SK-N-SH (cell line): ENCODE data around the gene CHL1. TPM values are rescaled to one million over a fixed set of nuclear protein-coding genes. Genes with fewer than 3 reads are reported as not detected.

Experiments
- CTCF ChIA-PET: fragments of 300-600, 350-600 bp; formaldehyde crosslinking; extraction: SDS; loops from one replicate; lab custom pipeline; 2021; lab: Yijun Ruan, JAX
- POLR2A ChIA-PET: fragments of 350-600 bp; sonication (Branson Sonifier 250); formaldehyde crosslinking; extraction: SDS; loops from one replicate; lab custom pipeline; 2020; ENCODE audit warnings: antibody characterized with exemption, inconsistent platforms; lab: Yijun Ruan, JAX
- DNase-seq: peaks from one replicate; pipeline ENCODE4 v3.0.0; 2012
- H2AFZ ChIP-seq: fragments of 200-600 bp; sonication (generic); 2 replicates; pipeline ENCODE4 v1.8.1; 2016; ENCODE audit warnings: antibody characterized with exemption, mild to moderate bottlenecking, low read depth
- H3F3A ChIP-seq: fragments of 200-600 bp; sonication (generic); replicated peaks from 2 replicates; pipeline ENCODE3; 2016; ENCODE audit warnings: antibody characterized with exemption, mild to moderate bottlenecking; ENCODE audit not compliant: insufficient read depth
- H3K27ac ChIP-seq, 2 experiments: fragments of 200-500 bp in 1 of 2; fragments of 200-600 bp in 1 of 2; sonication (Bioruptor generic) in 1 of 2; sonication (generic), shearing (Covaris generic) in 1 of 2; 2 replicates each; pipeline versions ENCODE4 v1.5.1 to v1.6.1; 2014 to 2016; ENCODE audit warnings: low read depth in 2 of 2, inconsistent platforms in 1 of 2, low read length in 1 of 2, mild to moderate bottlenecking in 1 of 2, mixed read lengths in 1 of 2
- H3K27me3 ChIP-seq: fragments of 200-600 bp; sonication (generic), shearing (Covaris generic); 2 replicates; pipeline ENCODE4 v1.6.1; 2016; ENCODE audit warnings: mixed run types; ENCODE audit not compliant: insufficient read depth
- H3K36me3 ChIP-seq, 2 experiments: fragments of 200-500 bp in 1 of 2; fragments of 200-600 bp in 1 of 2; sonication (Bioruptor generic) in 1 of 2; sonication (generic) in 1 of 2; replicated peaks in 1 of 2; 2 replicates each; pipeline versions ENCODE3 to v1.5.1; 2014 to 2016; ENCODE audit warnings: low read length in 1 of 2, mild to moderate bottlenecking in 1 of 2; ENCODE audit not compliant: insufficient read depth in 2 of 2, control insufficient read depth in 1 of 2
- H3K4me1 ChIP-seq, 2 experiments: fragments of 200-500 bp in 1 of 2; fragments of 200-600 bp in 1 of 2; sonication (Bioruptor generic) in 1 of 2; sonication (generic), shearing (Covaris generic) in 1 of 2; 2 replicates each; pipeline versions ENCODE4 v1.5.1 to v1.6.1; 2014 to 2016; ENCODE audit warnings: low read depth in 1 of 2, low read length in 1 of 2, mixed run types in 1 of 2; ENCODE audit not compliant: insufficient read depth in 2 of 2, control insufficient read depth in 1 of 2
- H3K4me2 ChIP-seq: fragments of 200-600 bp; sonication (generic), shearing (Covaris generic); 2 replicates; pipeline ENCODE4 v1.6.1; 2017; ENCODE audit warnings: mixed run types
- H3K4me3 ChIP-seq, 2 experiments: fragments of 200-500 bp in 1 of 2; fragments of 200-600 bp in 1 of 2; sonication (Bioruptor generic) in 1 of 2; sonication (generic), shearing (Covaris generic) in 1 of 2; 2 replicates each; pipeline versions ENCODE4 v1.5.1 to v1.8.1; 2014 to 2016; ENCODE audit warnings: low read depth in 2 of 2, inconsistent platforms in 1 of 2, low read length in 1 of 2, mild to moderate bottlenecking in 1 of 2, mixed read lengths in 1 of 2, moderate library complexity in 1 of 2
- H3K79me2 ChIP-seq: fragments of 200-600 bp; sonication (generic); 2 replicates; pipeline ENCODE4 v1.8.1; 2017; ENCODE audit warnings: mild to moderate bottlenecking; ENCODE audit not compliant: insufficient read depth
- H3K9ac ChIP-seq: fragments of 200-600 bp; sonication (generic); 2 replicates; pipeline ENCODE4 v1.6.1; 2017; ENCODE audit warnings: mixed run types
- H3K9me2 ChIP-seq: fragments of 200-600 bp; sonication (generic); 2 replicates; pipeline ENCODE4 v1.6.1; 2017; ENCODE audit warnings: mixed run types
- H3K9me3 ChIP-seq: fragments of 200-600 bp; sonication (generic); 2 replicates; pipeline ENCODE4 v1.6.1; 2017; ENCODE audit warnings: mixed run types, mild to moderate bottlenecking, moderate library complexity
- H4K20me1 ChIP-seq: fragments of 200-600 bp; sonication (generic); 2 replicates; pipeline ENCODE4 v1.6.1; 2017; ENCODE audit warnings: mild to moderate bottlenecking, mixed run types; ENCODE audit not compliant: insufficient read depth
- CHD2 ChIP-seq: fragments of 150-350 bp; IDR thresholded peaks from 2 replicates; pipeline ENCODE4 v1.6.1; 2018; ENCODE audit warnings: low read length; ENCODE audit not compliant: partially characterized antibody
- FOXJ3 ChIP-seq: sonication (generic); formaldehyde crosslinking; IDR thresholded peaks from 2 replicates; pipeline ENCODE4 v1.5.1; 2020; ENCODE audit warnings: mild to moderate bottlenecking, missing genetic modification reagents
- FOXM1 ChIP-seq: IDR thresholded peaks from 2 replicates; pipeline ENCODE4 v1.4.0; 2012; ENCODE audit warnings: low read depth, mild to moderate bottlenecking
- GABPA ChIP-seq: IDR thresholded peaks from 2 replicates; pipeline ENCODE4 v1.4.0; 2012; ENCODE audit warnings: low read depth, mild to moderate bottlenecking
- GATA2 ChIP-seq: sonication (generic); formaldehyde crosslinking; IDR thresholded peaks from 2 replicates; pipeline ENCODE4 v1.5.0; 2020; ENCODE audit warnings: mild to moderate bottlenecking, missing genetic modification reagents
- JUND ChIP-seq: IDR thresholded peaks from 2 replicates; pipeline ENCODE4 v1.4.0; 2012
- MAX ChIP-seq: IDR thresholded peaks from 2 replicates; pipeline ENCODE4 v1.4.0; 2012; ENCODE audit warnings: low read depth
- MXI1 ChIP-seq: IDR thresholded peaks from 2 replicates; pipeline ENCODE4 v1.6.1; 2012; ENCODE audit warnings: mild to moderate bottlenecking, low read depth, low read length, improper control_type of control experiment
- NFIC ChIP-seq: IDR thresholded peaks from 2 replicates; pipeline ENCODE4 v1.4.0; 2012; ENCODE audit warnings: borderline replicate concordance
- PBX3 ChIP-seq: IDR thresholded peaks from 2 replicates; pipeline ENCODE4; 2012
- POLR2AphosphoS5 ChIP-seq: IDR thresholded peaks from 2 replicates; pipeline ENCODE4 v1.6.1; 2012; ENCODE audit warnings: low read depth, low read length
- RCOR1 ChIP-seq: fragments of 150-350 bp; IDR thresholded peaks from 2 replicates; pipeline ENCODE4 v1.6.1; 2017; ENCODE audit warnings: antibody characterized with exemption, low read length
- REST ChIP-seq: IDR thresholded peaks from 2 replicates; pipeline ENCODE4 v1.6.1; 2012; ENCODE audit warnings: mild to moderate bottlenecking, low read depth, low read length, moderate library complexity
- RFX5 ChIP-seq: IDR thresholded peaks from 2 replicates; pipeline ENCODE4 v1.6.1; 2012; ENCODE audit warnings: mild to moderate bottlenecking, improper control_type of control experiment, low read length
- TCF12 ChIP-seq: IDR thresholded peaks from 2 replicates; pipeline ENCODE4 v1.4.0; 2012
- TEAD4 ChIP-seq: IDR thresholded peaks from 2 replicates; pipeline ENCODE4 v1.4.0; 2012; ENCODE audit warnings: mild to moderate bottlenecking, borderline replicate concordance; ENCODE audit not compliant: insufficient read depth
- YY1 ChIP-seq: IDR thresholded peaks from 2 replicates; pipeline ENCODE4 v1.4.0; 2012; ENCODE audit warnings: low read depth, mild to moderate bottlenecking
- ZBTB33 ChIP-seq: IDR thresholded peaks from 2 replicates; pipeline ENCODE4 v1.4.0; 2012; ENCODE audit warnings: low read depth, borderline replicate concordance
- WGBS: methylation state at CpG from one replicate; pipeline ENCODE4 v1.1.6; 2017; ENCODE audit warnings: low lambda C conversion rate; 5-methylcytosine and 5-hydroxymethylcytosine counted together
- polyA plus RNA-seq, 3 experiments: library from polyadenylated mRNA; depleted of rRNA; stranded (reverse); fragments of >200 nt; gene quantifications; 2 replicates each; pipeline ENCODE4 v1.2.3, GENCODE V29; 2012

The CHL1 gene
- polyA plus RNA-seq, 1 of the 3 experiments (the other 2 are of a cell fraction): not detected

- 48% methylated on average over 3 of the region's 3 CpGs for WGBS
- H4K20me1 ChIP-seq: no peaks in the 10 kb centered on the region
- H3F3A ChIP-seq: no peaks in the 10 kb centered on the region
- no peaks in the 10 kb centered on the region; a peak in 1 of 4 replicates for H3K4me1 ChIP-seq
- H2AFZ ChIP-seq: no peak overlapping the region
- no peak overlapping the region for H3K4me3 ChIP-seq
- no peak overlapping the region for H3K9ac ChIP-seq
- H3K79me2 ChIP-seq: no peaks in the 10 kb centered on the region
- POLR2A ChIA-PET: no interaction called here
- H3K4me2 ChIP-seq: no peak overlapping the region
- no peak for TF ChIP-seq NFIC
- no peak for TF ChIP-seq CHD2
- no peak for TF ChIP-seq TCF12
- TF ChIP-seq POLR2AphosphoS5: no peak
- no peak for TF ChIP-seq RCOR1
- TF ChIP-seq ZBTB33: no peak
- TF ChIP-seq RFX5: no peak
- CTCF ChIA-PET: interaction anchor here (0.7 to 1.7 kb wide), 4 partner anchors 9 to 35 kb away, joined by 3 read pairs; no protein-coding TSS in a partner anchor
- H3K27ac ChIP-seq: no peak overlapping the region
- no peaks in the 10 kb centered on the region for H3K27me3 ChIP-seq
- no peaks in the 10 kb centered on the region for H3K9me3 ChIP-seq
- no peaks in the 10 kb centered on the region for H3K9me2 ChIP-seq
- no peak for DNase-seq
- no peaks in the 10 kb centered on the region for H3K36me3 ChIP-seq
Measured at GRCh38 chr3:458124-458523, 261.6 kb downstream of the CHL1 start.

GRCh38 chr3:458653-459310, 262.2 kb downstream of the CHL1 start:
- Histone ChIP-seq H3K9me2 (no peaks in the 10 kb centered on the region), H3K4me3 (no peak overlapping the region), H4K20me1 (no peaks in the 10 kb centered on the region), H3F3A (no peaks in the 10 kb centered on the region), H3K79me2 (no peaks in the 10 kb centered on the region), H3K9ac (no peak overlapping the region), H2AFZ (no peak overlapping the region), H3K27me3 (no peaks in the 10 kb centered on the region), H3K36me3 (no peaks in the 10 kb centered on the region), H3K27ac (no peak overlapping the region), H3K4me2 (no peak overlapping the region), H3K4me1 (no peaks in the 10 kb centered on the region; a peak in 1 of 4 replicates), H3K9me3 (no peaks in the 10 kb centered on the region)
- ChIA-PET CTCF (interaction anchor here (1.0 kb wide), 1 partner anchor 34 kb away, joined by 3 read pairs; no protein-coding TSS in a partner anchor), POLR2A (no interaction called here)
- no peak for TF ChIP-seq GATA2 (CRISPR knock-in tag)
- no peak for TF ChIP-seq MAX
- no peak for TF ChIP-seq RFX5
- TF ChIP-seq RCOR1: no peak
- no peak for TF ChIP-seq PBX3
- TF ChIP-seq MXI1: no peak
- no peak for TF ChIP-seq FOXJ3 (CRISPR knock-in tag)
- no peak for TF ChIP-seq TEAD4
- no peak for TF ChIP-seq JUND
- TF ChIP-seq YY1: no peak
- TF ChIP-seq REST: no peak
- no peak for TF ChIP-seq GABPA
- no peak for TF ChIP-seq FOXM1
- TF ChIP-seq ZBTB33: no peak
- no peak for DNase-seq
- 32% methylated on average over 8 of the region's 8 CpGs for WGBS
